Measurements from ENCODE around the gene AMER3. TPM values are rescaled to one million over a fixed set of nuclear protein-coding genes. Genes with fewer than 3 reads are reported as not detected.

Gene AMER3
- total and polyA plus RNA-seq, 2 experiments from 2014 or later, result 0.05 to 0.49 TPM

GRCh38 chr2:130806370-130806769 is 51.0 kb downstream of the AMER3 start:
- H3K27ac Mint-ChIP-seq, result no peak overlapping the region
- H3K9me3 Mint-ChIP-seq, result no peaks in the 10 kb centered on the region; the same call in 2 of the 3 replicates
- ATAC-seq (no peak), DNase-seq (ENCODE audit: low spot score) (no peak)
- Histone ChIP-seq H3K4me1 (ENCODE audit: insufficient read depth) (no peaks in the 10 kb centered on the region; the same call in 1 of the 2 replicates), H3K79me2 (replicated peaks; ENCODE audit: insufficient read depth) (no peaks in the 10 kb centered on the region), H2AFZ (no peak overlapping the region), H4K20me1 (replicated peaks; ENCODE audit: insufficient read depth) (no peaks in the 10 kb centered on the region), H3K27ac (ENCODE audit: low read depth) (no peak overlapping the region), H3K36me3 (ENCODE audit: insufficient read depth) (no peaks in the 10 kb centered on the region), H3K9me2 (ENCODE audit: insufficient read depth) (no peaks in the 10 kb centered on the region), H3K27me3 (ENCODE audit: insufficient read depth) (no peaks in the 10 kb centered on the region), H3F3A (replicated peaks; ENCODE audit: low read depth) (no peaks in the 10 kb centered on the region), H3K4me3 (no peak overlapping the region), H3K4me2 (no peak overlapping the region)
- peaks cover 7% of the 10 kb centered on the region for H3K4me1 Mint-ChIP-seq
- H3K27me3 Mint-ChIP-seq (ENCODE audit: insufficient read depth, low read depth, poor library complexity), result peaks cover 1% of the 10 kb centered on the region
- TF ChIP-seq JUNB (IDR thresholded peaks at IDR 0.05; ENCODE audit: unreplicated experiment) (no peak), EZH2phosphoT487 (IDR thresholded peaks at IDR 0.05; ENCODE audit: unreplicated experiment) (no peak), CREB1 (CRISPR knock-in tag; IDR thresholded peaks at IDR 0.05; ENCODE audit: low read depth) (no peak), ZNF462 (CRISPR knock-in tag; IDR thresholded peaks at IDR 0.05) (no peak), EZH2 (IDR thresholded peaks at IDR 0.05; ENCODE audit: low read depth, unreplicated experiment) (no peak), ZNF331 (CRISPR knock-in tag; IDR thresholded peaks at IDR 0.05; ENCODE audit: low read depth) (no peak), STAT1 (IDR thresholded peaks at IDR 0.05; ENCODE audit: unreplicated experiment) (no peak), NANOG (IDR thresholded peaks at IDR 0.05; ENCODE audit: borderline replicate concordance) (no peak), ZNF114 (CRISPR knock-in tag; IDR thresholded peaks at IDR 0.05) (no peak), POLR2AphosphoS5 (IDR thresholded peaks at IDR 0.05; ENCODE audit: low read depth) (no peak), REST (IDR thresholded peaks at IDR 0.05; ENCODE audit: unreplicated experiment) (no peak), ETS1 (IDR thresholded peaks at IDR 0.05) (no peak)
- TF ChIP-seq, protein P1, sequence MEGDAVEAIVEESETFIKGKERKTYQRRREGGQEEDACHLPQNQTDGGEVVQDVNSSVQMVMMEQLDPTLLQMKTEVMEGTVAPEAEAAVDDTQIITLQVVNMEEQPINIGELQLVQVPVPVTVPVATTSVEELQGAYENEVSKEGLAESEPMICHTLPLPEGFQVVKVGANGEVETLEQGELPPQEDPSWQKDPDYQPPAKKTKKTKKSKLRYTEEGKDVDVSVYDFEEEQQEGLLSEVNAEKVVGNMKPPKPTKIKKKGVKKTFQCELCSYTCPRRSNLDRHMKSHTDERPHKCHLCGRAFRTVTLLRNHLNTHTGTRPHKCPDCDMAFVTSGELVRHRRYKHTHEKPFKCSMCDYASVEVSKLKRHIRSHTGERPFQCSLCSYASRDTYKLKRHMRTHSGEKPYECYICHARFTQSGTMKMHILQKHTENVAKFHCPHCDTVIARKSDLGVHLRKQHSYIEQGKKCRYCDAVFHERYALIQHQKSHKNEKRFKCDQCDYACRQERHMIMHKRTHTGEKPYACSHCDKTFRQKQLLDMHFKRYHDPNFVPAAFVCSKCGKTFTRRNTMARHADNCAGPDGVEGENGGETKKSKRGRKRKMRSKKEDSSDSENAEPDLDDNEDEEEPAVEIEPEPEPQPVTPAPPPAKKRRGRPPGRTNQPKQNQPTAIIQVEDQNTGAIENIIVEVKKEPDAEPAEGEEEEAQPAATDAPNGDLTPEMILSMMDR (conservative IDR thresholded peaks at IDR 0.05; ENCODE audit: low read depth in 2 of 2), result no peak
- no peak overlapping the region for H3K4me3 Mint-ChIP-seq
- no peaks in the 10 kb centered on the region; the same call in 2 of the 3 replicates for H3K36me3 Mint-ChIP-seq (ENCODE audit: low read depth)
